Esophagus muscularis mucosa (tissue), 3 donors: ENCODE results near the gene TGDS.

ENCODE experiments used
- POLR2A ChIP-seq: fragments of 450-650 bp; IDR thresholded peaks from one replicate; pipeline ENCODE4 v1.6.1; 2017; ENCODE audit warnings: antibody characterized with exemption, moderate library complexity, mild to moderate bottlenecking, low read depth
- TF ChIP-seq, protein P1 (sequence below), 3 experiments: fragments of 200-600 bp in 2 of 3; fragments of 450-650 bp in 1 of 3; sonication (generic) in 2 of 3; IDR thresholded peaks; one replicate each; pipeline ENCODE4 v1.5.1; 2017 to 2019; ENCODE audit warnings: antibody characterized with exemption in 3 of 3, mild to moderate bottlenecking in 2 of 3, moderate library complexity in 1 of 3

DNA sequence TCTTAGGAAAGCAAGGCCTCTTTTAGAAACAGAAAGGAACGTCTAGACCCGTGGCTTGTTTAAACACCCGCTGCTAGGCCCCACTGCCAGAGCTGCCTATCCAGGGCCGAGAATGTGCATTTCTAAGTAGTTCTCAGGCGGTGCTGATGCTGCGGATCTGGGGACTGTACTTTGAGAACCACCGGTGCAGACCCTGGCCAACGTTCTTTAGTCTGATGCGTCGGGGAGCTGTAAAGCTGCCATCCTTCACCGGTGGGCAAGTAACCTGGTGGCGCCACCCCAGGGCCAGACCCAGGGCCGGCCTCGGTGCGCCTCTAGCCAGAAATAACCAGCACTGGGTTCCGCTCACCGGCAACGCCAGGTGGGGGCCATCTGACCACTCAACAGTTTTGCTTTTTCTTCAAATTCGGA lies 47.1 kb downstream of the TGDS start:
- TF ChIP-seq, protein P1, sequence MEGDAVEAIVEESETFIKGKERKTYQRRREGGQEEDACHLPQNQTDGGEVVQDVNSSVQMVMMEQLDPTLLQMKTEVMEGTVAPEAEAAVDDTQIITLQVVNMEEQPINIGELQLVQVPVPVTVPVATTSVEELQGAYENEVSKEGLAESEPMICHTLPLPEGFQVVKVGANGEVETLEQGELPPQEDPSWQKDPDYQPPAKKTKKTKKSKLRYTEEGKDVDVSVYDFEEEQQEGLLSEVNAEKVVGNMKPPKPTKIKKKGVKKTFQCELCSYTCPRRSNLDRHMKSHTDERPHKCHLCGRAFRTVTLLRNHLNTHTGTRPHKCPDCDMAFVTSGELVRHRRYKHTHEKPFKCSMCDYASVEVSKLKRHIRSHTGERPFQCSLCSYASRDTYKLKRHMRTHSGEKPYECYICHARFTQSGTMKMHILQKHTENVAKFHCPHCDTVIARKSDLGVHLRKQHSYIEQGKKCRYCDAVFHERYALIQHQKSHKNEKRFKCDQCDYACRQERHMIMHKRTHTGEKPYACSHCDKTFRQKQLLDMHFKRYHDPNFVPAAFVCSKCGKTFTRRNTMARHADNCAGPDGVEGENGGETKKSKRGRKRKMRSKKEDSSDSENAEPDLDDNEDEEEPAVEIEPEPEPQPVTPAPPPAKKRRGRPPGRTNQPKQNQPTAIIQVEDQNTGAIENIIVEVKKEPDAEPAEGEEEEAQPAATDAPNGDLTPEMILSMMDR (IDR thresholded peaks at IDR 0.05) = peak in 2 of 3 experiments; percentile 3 to 6
- TF ChIP-seq POLR2A = no peak
